SJCRH30 (cell line): ENCODE data around the gene STK32B. TPM values are rescaled to one million over a fixed set of nuclear protein-coding genes. Genes with fewer than 3 reads are reported as not detected.
A peak's percentile ranks its signal among the peaks of the same experiment; 100 is the strongest.

Experiments used
- DNase-seq, 2 experiments: peaks; one replicate each; pipeline ENCODE4 v3.0.0-alpha.2; 2015 to 2020
- H3K27ac ChIP-seq: fragments of 250-450 bp; sonication (Bioruptor Pico); 2 replicates; pipeline ENCODE4 v1.5.1; 2020; ENCODE audit warnings: mild to moderate bottlenecking, moderate library complexity
- H3K27me3 ChIP-seq: fragments of 250-450 bp; sonication (Bioruptor Pico); 2 replicates; pipeline ENCODE4 v1.5.1; 2020; ENCODE audit warnings: mild to moderate bottlenecking, moderate library complexity
- H3K36me3 ChIP-seq: fragments of 250-450 bp; sonication (Bioruptor Pico); 2 replicates; pipeline ENCODE4 v1.5.1; 2020; ENCODE audit warnings: mild to moderate bottlenecking, moderate library complexity
- H3K4me1 ChIP-seq: fragments of 250-450 bp; sonication (Bioruptor Pico); 2 replicates; pipeline ENCODE4 v1.5.1; 2020; ENCODE audit warnings: mild to moderate bottlenecking, moderate library complexity
- H3K4me3 ChIP-seq: fragments of 250-450 bp; sonication (Bioruptor Pico); 2 replicates; pipeline ENCODE4 v1.5.1; 2020; ENCODE audit warnings: mild to moderate bottlenecking, moderate library complexity
- H3K9me3 ChIP-seq: fragments of 250-450 bp; sonication (Bioruptor Pico); replicated peaks from 2 replicates; pipeline ENCODE4 v1.5.1; 2020; ENCODE audit warnings: mild to moderate bottlenecking, moderate library complexity
- total RNA-seq: library from RNA; depleted of rRNA; stranded (reverse); fragments of >200 nt; shearing (Covaris generic); gene quantifications from 2 replicates; pipeline ENCODE4 v1.2.3, GENCODE V29; 2014

Gene STK32B
- total RNA-seq, 1 experiment from 2014 or later, result 0.20 TPM

GRCh38 chr4:5112333-5113095 is 61.2 kb downstream of the STK32B start:
- no peak overlapping the region for H3K27ac ChIP-seq
- no peaks in the 10 kb centered on the region for H3K9me3 ChIP-seq
- peaks cover 18% of the 10 kb centered on the region; the same call in 1 of the 2 replicates for H3K4me1 ChIP-seq
- no peaks in the 10 kb centered on the region for H3K36me3 ChIP-seq
- no peak overlapping the region for H3K4me3 ChIP-seq
- no peak for DNase-seq
- H3K27me3 ChIP-seq, result no peaks in the 10 kb centered on the region

DNA sequence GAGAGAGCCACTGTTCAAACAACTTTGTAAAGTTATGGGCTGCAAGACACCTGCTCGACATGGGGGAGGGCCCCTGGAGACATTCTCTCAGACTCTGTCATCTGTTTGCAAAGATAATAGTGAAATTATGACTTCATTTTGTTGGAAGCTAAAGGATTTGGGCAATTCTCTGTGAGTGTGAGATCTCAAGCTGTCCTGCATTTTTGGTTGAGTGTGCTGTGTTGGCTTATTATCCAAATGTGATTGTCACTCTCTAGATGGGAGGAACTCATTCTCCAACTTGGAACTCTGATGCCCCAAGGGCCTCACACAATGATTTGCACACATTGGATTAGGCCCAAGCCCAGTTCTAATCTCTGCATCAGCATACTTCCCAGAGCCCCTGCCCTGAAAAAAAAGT is 63.7 kb downstream of the STK32B start:
- DNase-seq, result peak; percentile 37 to 40
- Histone ChIP-seq H3K4me3 (no peak overlapping the region; the same call in 1 of the 2 replicates), H3K4me1 (peaks cover 18% of the 10 kb centered on the region), H3K27me3 (no peaks in the 10 kb centered on the region), H3K36me3 (no peaks in the 10 kb centered on the region), H3K9me3 (no peaks in the 10 kb centered on the region), H3K27ac (peak overlapping the region; percentile 43)

GRCh38 chr4:5118091-5118786 is 67.0 kb downstream of the STK32B start:
- Histone ChIP-seq H3K4me3 (no peak overlapping the region), H3K9me3 (no peaks in the 10 kb centered on the region), H3K36me3 (no peaks in the 10 kb centered on the region), H3K27ac (no peak overlapping the region), H3K4me1 (peaks cover 18% of the 10 kb centered on the region), H3K27me3 (no peaks in the 10 kb centered on the region)
- no peak for DNase-seq

DNA sequence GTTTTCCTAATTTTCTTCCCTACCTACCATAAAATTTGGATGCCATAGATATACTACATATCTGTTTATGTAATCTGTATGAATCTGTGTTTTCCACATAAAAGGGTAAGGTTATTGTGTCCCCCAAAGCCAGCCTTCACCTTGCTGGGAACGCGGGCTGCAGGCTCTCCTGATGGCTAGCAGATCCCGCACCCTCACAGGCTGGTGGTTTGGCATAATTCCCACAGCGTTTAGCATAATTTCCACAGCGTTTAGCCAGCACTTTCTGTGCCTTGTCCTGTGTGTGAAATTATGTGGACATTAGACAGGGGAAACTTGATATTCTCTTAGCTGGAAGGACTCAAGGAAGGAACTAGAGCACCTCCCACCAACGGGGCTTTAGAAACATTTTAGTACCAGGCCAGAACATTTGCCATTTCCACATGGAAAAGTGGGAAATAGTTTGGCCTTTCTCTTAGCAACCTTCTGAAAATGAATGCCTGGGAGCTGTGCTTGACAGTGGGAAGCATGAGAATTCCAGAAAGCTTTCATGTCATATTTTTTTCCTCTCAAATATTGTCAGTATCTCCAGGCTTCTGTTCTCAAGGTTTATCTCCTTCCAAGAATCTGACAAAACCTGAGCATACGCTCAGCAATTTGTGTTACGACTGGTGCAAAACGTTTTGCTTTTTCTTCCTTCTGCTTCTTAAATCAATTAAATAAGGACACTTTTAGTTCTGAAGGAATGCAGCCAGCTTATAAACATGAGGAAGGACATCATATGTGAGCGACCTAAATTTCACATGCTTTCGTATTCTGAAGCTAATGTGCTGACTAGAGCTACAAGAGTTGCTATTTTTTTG is 67.9 kb downstream of the STK32B start:
- Histone ChIP-seq H3K4me1 (peaks cover 18% of the 10 kb centered on the region), H3K36me3 (no peaks in the 10 kb centered on the region), H3K27me3 (no peaks in the 10 kb centered on the region), H3K27ac (no peak overlapping the region), H3K4me3 (no peak overlapping the region), H3K9me3 (no peaks in the 10 kb centered on the region)
- peak in 1 of 2 experiments; percentile 33 for DNase-seq

DNA sequence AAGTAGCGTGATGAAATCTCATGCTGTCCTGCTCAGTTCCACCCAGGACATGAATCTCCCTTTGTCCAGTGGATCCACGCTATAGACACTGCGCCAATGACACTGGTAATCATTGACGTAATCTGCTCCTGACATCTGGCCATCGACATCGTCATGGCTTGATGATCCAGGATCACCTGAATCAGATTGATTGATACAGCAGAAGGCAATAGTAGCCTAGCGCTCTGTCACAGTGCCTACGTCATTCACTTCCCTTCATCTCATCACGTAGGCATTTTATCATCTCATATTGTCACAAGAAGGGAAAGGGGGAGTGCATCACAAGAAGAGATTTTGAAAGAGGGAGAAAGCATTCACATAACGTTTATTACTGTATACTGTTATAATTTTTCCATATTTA is 68.8 kb downstream of the STK32B start:
- no peak overlapping the region for H3K4me3 ChIP-seq
- no peak overlapping the region for H3K27ac ChIP-seq
- no peak for DNase-seq
- no peaks in the 10 kb centered on the region for H3K36me3 ChIP-seq
- H3K4me1 ChIP-seq, result peaks cover 20% of the 10 kb centered on the region
- H3K9me3 ChIP-seq, result no peaks in the 10 kb centered on the region
- H3K27me3 ChIP-seq, result no peaks in the 10 kb centered on the region

- H3K4me1 ChIP-seq, result peaks cover 20% of the 10 kb centered on the region
- H3K9me3 ChIP-seq, result no peaks in the 10 kb centered on the region
- no peaks in the 10 kb centered on the region for H3K27me3 ChIP-seq
- H3K27ac ChIP-seq, result no peak overlapping the region
- no peaks in the 10 kb centered on the region for H3K36me3 ChIP-seq
- H3K4me3 ChIP-seq, result no peak overlapping the region
- no peak for DNase-seq
Observed at GRCh38 chr4:5120468-5120867, 69.2 kb downstream of the STK32B start.

- no peak overlapping the region for H3K4me3 ChIP-seq
- no peaks in the 10 kb centered on the region for H3K27me3 ChIP-seq
- no peak overlapping the region for H3K27ac ChIP-seq
- no peaks in the 10 kb centered on the region for H3K9me3 ChIP-seq
- H3K36me3 ChIP-seq, result no peaks in the 10 kb centered on the region
- DNase-seq, result no peak
- H3K4me1 ChIP-seq, result peaks cover 21% of the 10 kb centered on the region
Observed at GRCh38 chr4:5122114-5122513, 70.8 kb downstream of the STK32B start.

GRCh38 chr4:5124876-5125275 is 73.6 kb downstream of the STK32B start:
- H3K4me3 ChIP-seq, result no peak overlapping the region
- no peaks in the 10 kb centered on the region for H3K27me3 ChIP-seq
- no peaks in the 10 kb centered on the region for H3K36me3 ChIP-seq
- no peak overlapping the region for H3K27ac ChIP-seq
- DNase-seq, result peak in 1 of 2 experiments; percentile 42
- H3K9me3 ChIP-seq, result no peaks in the 10 kb centered on the region
- peaks cover 26% of the 10 kb centered on the region for H3K4me1 ChIP-seq

DNA sequence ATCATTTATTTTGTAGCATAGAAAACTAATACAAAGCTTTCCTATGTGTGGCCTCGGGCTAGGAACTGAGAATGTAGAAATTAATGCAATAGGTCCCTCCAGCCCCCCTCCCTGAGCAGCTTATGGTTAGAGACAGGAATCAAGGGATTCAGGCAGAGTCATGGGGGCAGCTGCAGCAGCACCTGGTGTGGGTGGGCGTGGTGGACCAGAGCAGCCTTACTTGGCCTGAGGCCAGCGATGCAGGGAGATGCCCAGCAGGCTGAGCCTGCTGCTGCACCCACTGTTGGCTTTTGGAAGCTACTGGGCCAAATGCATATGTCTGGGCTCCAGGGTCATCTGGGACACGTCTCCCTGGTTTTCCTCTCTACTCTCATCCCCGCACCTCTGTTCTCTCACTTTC is 74.0 kb downstream of the STK32B start:
- H3K36me3 ChIP-seq, result no peaks in the 10 kb centered on the region
- H3K4me1 ChIP-seq, result peaks cover 26% of the 10 kb centered on the region
- H3K27ac ChIP-seq, result no peak overlapping the region
- peak; percentile 91 for DNase-seq
- no peaks in the 10 kb centered on the region for H3K9me3 ChIP-seq
- no peaks in the 10 kb centered on the region for H3K27me3 ChIP-seq
- no peak overlapping the region for H3K4me3 ChIP-seq

- H3K27ac ChIP-seq, result no peak overlapping the region
- H3K36me3 ChIP-seq, result no peaks in the 10 kb centered on the region
- no peaks in the 10 kb centered on the region for H3K9me3 ChIP-seq
- H3K4me1 ChIP-seq, result peaks cover 26% of the 10 kb centered on the region
- H3K27me3 ChIP-seq, result no peaks in the 10 kb centered on the region
- H3K4me3 ChIP-seq, result no peak overlapping the region
- peak in 1 of 2 experiments; percentile 20 for DNase-seq
Observed at GRCh38 chr4:5126231-5126630, 75.0 kb downstream of the STK32B start.

GRCh38 chr4:5126857-5127256 is 75.6 kb downstream of the STK32B start:
- Histone ChIP-seq H3K4me1 (peaks cover 26% of the 10 kb centered on the region), H3K9me3 (no peaks in the 10 kb centered on the region), H3K4me3 (no peak overlapping the region), H3K27me3 (no peaks in the 10 kb centered on the region), H3K27ac (no peak overlapping the region), H3K36me3 (no peaks in the 10 kb centered on the region)
- no peak for DNase-seq

DNA sequence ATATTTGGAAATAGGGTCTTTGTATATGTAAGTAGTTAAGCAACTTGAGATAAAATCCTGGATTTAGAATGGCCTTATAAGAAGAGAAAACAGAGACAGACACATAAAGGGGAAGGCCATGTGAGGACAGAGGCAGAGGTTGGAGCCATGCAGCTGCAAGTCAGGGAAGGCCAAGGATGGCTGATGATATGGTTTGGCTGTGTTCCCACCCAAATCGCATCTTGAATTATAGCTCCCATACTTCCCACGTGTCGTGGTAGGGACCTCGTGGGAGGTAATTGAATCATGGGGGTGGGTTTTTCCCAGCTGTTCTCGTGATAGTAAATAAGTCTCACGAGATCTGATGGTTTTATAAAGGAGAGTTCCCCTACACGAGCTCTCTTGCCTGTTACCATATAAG is 76.3 kb downstream of the STK32B start:
- DNase-seq, result peak in 1 of 2 experiments; percentile 18
- Histone ChIP-seq H3K27me3 (no peaks in the 10 kb centered on the region), H3K4me1 (peaks cover 26% of the 10 kb centered on the region), H3K27ac (no peak overlapping the region), H3K9me3 (no peaks in the 10 kb centered on the region), H3K4me3 (no peak overlapping the region), H3K36me3 (no peaks in the 10 kb centered on the region)

DNA sequence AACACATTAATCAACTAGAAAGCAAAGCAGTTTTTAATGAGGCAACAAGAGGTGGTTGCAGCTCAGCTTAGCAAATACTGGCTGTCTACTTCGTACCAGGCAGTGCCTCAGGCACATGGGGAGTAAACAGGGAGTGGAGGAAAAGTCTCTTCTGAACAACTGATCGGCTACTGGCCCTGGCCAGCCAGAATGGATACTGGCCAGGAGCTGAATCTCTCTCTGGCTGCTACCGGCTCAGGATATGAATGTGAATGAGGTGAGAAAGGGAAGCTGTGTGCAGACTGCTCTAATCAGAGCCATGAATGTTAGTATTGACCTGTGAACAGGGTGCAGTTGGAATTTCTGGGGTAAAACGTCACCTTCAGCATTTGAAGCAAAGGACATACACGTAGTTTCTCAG is 77.3 kb downstream of the STK32B start:
- H3K9me3 ChIP-seq, result no peaks in the 10 kb centered on the region
- DNase-seq, result no peak
- H3K4me3 ChIP-seq, result no peak overlapping the region
- no peaks in the 10 kb centered on the region for H3K27me3 ChIP-seq
- H3K27ac ChIP-seq, result no peak overlapping the region
- no peaks in the 10 kb centered on the region for H3K36me3 ChIP-seq
- H3K4me1 ChIP-seq, result peaks cover 26% of the 10 kb centered on the region

- no peaks in the 10 kb centered on the region for H3K36me3 ChIP-seq
- no peak overlapping the region for H3K4me3 ChIP-seq
- no peaks in the 10 kb centered on the region for H3K4me1 ChIP-seq
- H3K9me3 ChIP-seq, result no peaks in the 10 kb centered on the region; the same call in 1 of the 2 replicates
- DNase-seq, result no peak
- H3K27ac ChIP-seq, result no peak overlapping the region
- 0 out of 2 replicates have a peak, but pooled peaks cover 8% of the 10 kb centered on the region for H3K27me3 ChIP-seq
Observed at GRCh38 chr4:5133201-5133600, 81.9 kb downstream of the STK32B start.
